OCI-LY7 (cell line): ENCODE results near the gene EDN2. TPM values are rescaled to one million over a fixed set of nuclear protein-coding genes. Genes with fewer than 3 reads are reported as not detected.

Experiments
- small RNA-seq: library from RNA; depleted of rRNA; stranded (forward); fragments of <200 nt; gene quantifications from one replicate; pipeline ENCODE3, GENCODE V24; 2014
- total RNA-seq, 2 experiments: library from RNA; depleted of rRNA in 1 of 2; stranded (reverse); fragments of >200 nt in 1 of 2; shearing (Covaris generic) in 1 of 2; gene quantifications; 2 replicates each; pipeline ENCODE4 v1.2.3, GENCODE V29; 2014 to 2022

Gene EDN2
- total RNA-seq, 2 experiments from 2014 or later: not detected

Small RNA genes within 50 kb of the gene (small RNA-seq; reads per million reads assigned to genes)
- not detected for gene RNA5SP45

Other genes starting within 250 kb of the EDN2 start
- 47.0 and 59.3 TPM in 2 replicates for gene SCMH1, start 242.4 kb downstream of the EDN2 start, total RNA-seq (2014; rRNA removed; shearing (Covaris generic))
- 45.2 and 47.7 TPM in 2 replicates for gene SCMH1, start 242.4 kb downstream of the EDN2 start, total RNA-seq (2022)
- not detected in 2 replicates for gene FOXO6, start 123.2 kb downstream of the EDN2 start, total RNA-seq (2014; rRNA removed; shearing (Covaris generic))
- not detected in 2 replicates for gene FOXO6, start 123.2 kb downstream of the EDN2 start, total RNA-seq (2022)